GM13977 (cell line): ENCODE measurements around the gene MYLK2.
A peak's percentile ranks its signal among the peaks of the same experiment; 100 is the strongest.

Experiments used
- DNase-seq: peaks from one replicate; pipeline ENCODE4 v3.0.0; 2012; ENCODE audit warnings: low spot score
- in situ Hi-C: fragments of 300-500 bp; cut with MboI; formaldehyde crosslinking; loops from one replicate; pipeline ENCODE4 v1.12.0; 2022; ENCODE audit warnings: low sequenced_read_pairs, low pct_unique_long_range_greater_than_20kb, mixed read lengths, inconsistent platforms; ENCODE audit not compliant: unreplicated experiment
- TF ChIP-seq, protein P1 (sequence below): IDR thresholded peaks from 2 replicates; pipeline ENCODE4 v1.5.1; 2012; ENCODE audit warnings: mild to moderate bottlenecking, control low read depth; ENCODE audit not compliant: insufficient read depth; ENCODE audit errors: extremely low read depth, missing control alignments

The MYLK2 gene

GRCh38 chr20:31784354-31785044 lies 34.7 kb upstream of the MYLK2 start:
- TF ChIP-seq, protein P1, sequence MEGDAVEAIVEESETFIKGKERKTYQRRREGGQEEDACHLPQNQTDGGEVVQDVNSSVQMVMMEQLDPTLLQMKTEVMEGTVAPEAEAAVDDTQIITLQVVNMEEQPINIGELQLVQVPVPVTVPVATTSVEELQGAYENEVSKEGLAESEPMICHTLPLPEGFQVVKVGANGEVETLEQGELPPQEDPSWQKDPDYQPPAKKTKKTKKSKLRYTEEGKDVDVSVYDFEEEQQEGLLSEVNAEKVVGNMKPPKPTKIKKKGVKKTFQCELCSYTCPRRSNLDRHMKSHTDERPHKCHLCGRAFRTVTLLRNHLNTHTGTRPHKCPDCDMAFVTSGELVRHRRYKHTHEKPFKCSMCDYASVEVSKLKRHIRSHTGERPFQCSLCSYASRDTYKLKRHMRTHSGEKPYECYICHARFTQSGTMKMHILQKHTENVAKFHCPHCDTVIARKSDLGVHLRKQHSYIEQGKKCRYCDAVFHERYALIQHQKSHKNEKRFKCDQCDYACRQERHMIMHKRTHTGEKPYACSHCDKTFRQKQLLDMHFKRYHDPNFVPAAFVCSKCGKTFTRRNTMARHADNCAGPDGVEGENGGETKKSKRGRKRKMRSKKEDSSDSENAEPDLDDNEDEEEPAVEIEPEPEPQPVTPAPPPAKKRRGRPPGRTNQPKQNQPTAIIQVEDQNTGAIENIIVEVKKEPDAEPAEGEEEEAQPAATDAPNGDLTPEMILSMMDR = no peak
- no peak for DNase-seq
- in situ Hi-C loops = no loop called here

GRCh38 chr20:31785089-31785488 lies 34.1 kb upstream of the MYLK2 start:
- DNase-seq = no peak

DNA sequence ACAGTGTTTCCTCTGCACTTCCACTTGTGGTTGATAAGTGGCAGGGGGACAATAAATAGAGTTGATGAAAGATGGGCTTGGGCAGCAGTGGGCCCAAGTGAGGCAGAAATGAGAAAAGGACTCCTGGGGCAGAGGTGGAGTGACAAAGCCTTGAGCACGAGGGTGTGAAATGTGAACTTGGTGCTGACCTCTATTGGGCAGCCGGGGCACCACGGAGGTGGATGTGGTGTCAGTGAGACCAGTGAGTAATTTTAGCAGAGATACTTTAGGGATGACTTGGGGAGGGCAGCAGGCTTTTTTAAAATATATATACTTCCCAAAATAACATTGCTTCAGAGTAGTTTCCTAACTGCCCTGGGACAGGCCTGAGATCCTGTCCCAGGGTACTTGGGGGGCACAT lies 30.6 kb upstream of the MYLK2 start:
- in situ Hi-C loops = no loop called here
- no peak for DNase-seq

More at GRCh38 chr20:31785089-31785488, 34.1 kb upstream of the MYLK2 start:
- in situ Hi-C loops = no loop called here
- TF ChIP-seq, protein P1 = no peak

DNA sequence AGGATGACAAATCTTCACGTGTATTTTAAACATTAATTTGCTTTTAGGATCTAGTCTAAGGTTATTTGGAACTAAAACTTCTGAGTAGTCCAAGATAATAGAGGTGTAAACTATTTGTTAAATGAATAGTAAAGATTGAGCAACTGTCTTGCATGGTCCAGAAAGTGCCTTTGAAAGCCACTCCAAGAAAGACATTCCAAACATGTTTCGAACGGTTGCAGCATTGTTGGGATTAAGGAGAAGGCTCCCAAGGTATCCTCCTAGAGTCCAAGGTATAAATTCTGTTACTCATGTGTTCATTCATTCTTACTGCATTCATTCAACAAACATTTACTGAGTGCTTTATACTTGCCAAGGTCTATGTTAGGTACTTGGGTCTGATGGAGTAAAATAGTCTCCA lies 28.8 kb upstream of the MYLK2 start:
- TF ChIP-seq, protein P1 = no peak
- DNase-seq = no peak
- in situ Hi-C loops = no loop called here

More for the DNA sequence above, 30.6 kb upstream of the MYLK2 start:
- TF ChIP-seq, protein P1 = peak; percentile 12

DNA sequence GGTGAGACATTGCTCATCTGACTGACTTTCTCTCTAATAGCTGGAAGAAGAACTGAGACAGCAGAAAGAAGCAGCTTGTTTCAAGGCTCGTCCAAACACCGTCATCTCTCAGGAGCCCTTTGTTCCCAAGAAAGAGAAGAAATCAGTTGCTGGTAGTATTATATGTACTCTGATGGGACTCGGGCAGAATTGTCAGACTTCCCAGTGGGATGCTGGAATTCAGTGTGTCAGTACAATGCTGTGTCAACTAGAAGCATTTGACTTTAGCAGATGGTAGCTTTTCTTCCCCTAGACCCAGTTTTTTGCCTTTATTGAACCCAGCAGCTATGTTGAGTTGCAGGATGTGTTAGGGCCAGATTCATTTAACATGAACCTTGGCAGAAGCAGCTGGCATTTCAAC lies 21.8 kb upstream of the MYLK2 start:
- in situ Hi-C loops = no loop called here
- TF ChIP-seq, protein P1 = no peak

GRCh38 chr20:31801508-31801907 lies 17.6 kb upstream of the MYLK2 start:
- in situ Hi-C loops = no loop called here
- TF ChIP-seq, protein P1 = no peak
- no peak for DNase-seq

More for the DNA sequence above, 21.8 kb upstream of the MYLK2 start:
- DNase-seq = no peak
